ENCODE measurements around the gene USP17L21. TPM values are rescaled to one million over a fixed set of nuclear protein-coding genes. Genes with fewer than 3 reads are reported as not detected.
"Not testable (repeated sequence)": the region's sequence is repeated elsewhere in the genome, so short reads cannot be mapped to it uniquely, and the experiment has no call there.

USP17L21 gene
- total RNA-seq, 1 donor from 2014 or later, result not detected

- H3K27me3 ChIP-seq (ENCODE audit: control insufficient read depth in 3 of 3, insufficient read depth in 3 of 3, low read length in 3 of 3); H3K9ac ChIP-seq (ENCODE audit: low read depth in 1 of 3, low read length in 3 of 3); H3K4me1 ChIP-seq (ENCODE audit: control insufficient read depth in 3 of 3, insufficient read depth in 3 of 3, low read length in 3 of 3); H3K9me3 ChIP-seq (ENCODE audit: control insufficient read depth in 3 of 3, low read length in 3 of 3); H3K36me3 ChIP-seq (ENCODE audit: control insufficient read depth in 3 of 3, insufficient read depth in 3 of 3, low read length in 3 of 3); H3K27ac ChIP-seq (ENCODE audit: low read depth, low read length); H3K4me3 ChIP-seq (ENCODE audit: low read length in 3 of 3): not testable (repeated sequence)
Measured at GRCh38 chr4:9253078-9253477, 9.6 kb upstream of the USP17L21 start, which contains the start of gene USP17L19. TSS of gene USP17L19 (plus strand) at chr4:9253378. CDS start at chr4:9253378, 0 bp downstream.

DNA sequence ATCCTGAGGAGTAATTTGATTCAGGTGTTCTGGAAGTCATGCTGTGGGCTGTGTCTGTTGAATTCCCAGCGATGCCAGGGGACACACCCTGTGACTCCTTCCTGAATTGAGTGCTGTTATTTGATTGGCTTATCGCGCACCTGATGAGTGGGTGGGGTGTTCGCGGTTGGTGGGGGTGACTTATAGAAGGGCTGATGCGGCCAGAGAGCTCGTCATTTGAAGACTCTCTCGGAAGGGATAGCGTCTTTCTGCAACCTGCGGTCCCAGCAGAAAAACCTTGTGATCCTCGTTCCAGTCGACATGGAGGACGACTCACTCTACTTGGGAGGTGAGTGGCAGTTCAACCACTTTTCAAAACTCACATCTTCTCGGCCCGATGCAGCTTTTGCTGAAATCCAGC is 4.8 kb upstream of the USP17L21 start, which contains the start of gene USP17L20:
Gene USP17L20 (plus strand): TSS at position 301 of the 400 bp plus-strand sequence. CDS start 0 bp downstream, at position 301.
- H3K36me3 ChIP-seq (ENCODE audit: control insufficient read depth in 3 of 3, insufficient read depth in 3 of 3, low read length in 3 of 3); H3K4me3 ChIP-seq (ENCODE audit: low read length in 3 of 3); H3K27ac ChIP-seq (ENCODE audit: low read depth, low read length); H3K4me1 ChIP-seq (ENCODE audit: control insufficient read depth in 3 of 3, insufficient read depth in 3 of 3, low read length in 3 of 3); H3K9me3 ChIP-seq (ENCODE audit: control insufficient read depth in 3 of 3, low read length in 3 of 3); H3K27me3 ChIP-seq (ENCODE audit: control insufficient read depth in 3 of 3, insufficient read depth in 3 of 3, low read length in 3 of 3); H3K9ac ChIP-seq (ENCODE audit: low read depth in 1 of 3, low read length in 3 of 3): not testable (repeated sequence)

DNA sequence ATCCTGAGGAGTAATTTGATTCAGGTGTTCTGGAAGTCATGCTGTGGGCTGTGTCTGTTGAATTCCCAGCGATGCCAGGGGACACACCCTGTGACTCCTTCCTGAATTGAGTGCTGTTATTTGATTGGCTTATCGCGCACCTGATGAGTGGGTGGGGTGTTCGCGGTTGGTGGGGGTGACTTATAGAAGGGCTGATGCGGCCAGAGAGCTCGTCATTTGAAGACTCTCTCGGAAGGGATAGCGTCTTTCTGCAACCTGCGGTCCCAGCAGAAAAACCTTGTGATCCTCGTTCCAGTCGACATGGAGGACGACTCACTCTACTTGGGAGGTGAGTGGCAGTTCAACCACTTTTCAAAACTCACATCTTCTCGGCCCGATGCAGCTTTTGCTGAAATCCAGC is 4.6 kb downstream of the USP17L21 start, which contains the start of gene USP17L22:
Gene USP17L22 (plus strand): TSS at position 301 of the 400 bp plus-strand sequence. CDS start 0 bp downstream, at position 301.
- not testable (repeated sequence) for H3K4me1 ChIP-seq (ENCODE audit: control insufficient read depth in 3 of 3, insufficient read depth in 3 of 3, low read length in 3 of 3); H3K9ac ChIP-seq (ENCODE audit: low read depth in 1 of 3, low read length in 3 of 3); H3K36me3 ChIP-seq (ENCODE audit: control insufficient read depth in 3 of 3, insufficient read depth in 3 of 3, low read length in 3 of 3); H3K4me3 ChIP-seq (ENCODE audit: low read length in 3 of 3); H3K27ac ChIP-seq (ENCODE audit: low read depth, low read length); H3K9me3 ChIP-seq (ENCODE audit: control insufficient read depth in 3 of 3, low read length in 3 of 3); H3K27me3 ChIP-seq (ENCODE audit: control insufficient read depth in 3 of 3, insufficient read depth in 3 of 3, low read length in 3 of 3)

DNA sequence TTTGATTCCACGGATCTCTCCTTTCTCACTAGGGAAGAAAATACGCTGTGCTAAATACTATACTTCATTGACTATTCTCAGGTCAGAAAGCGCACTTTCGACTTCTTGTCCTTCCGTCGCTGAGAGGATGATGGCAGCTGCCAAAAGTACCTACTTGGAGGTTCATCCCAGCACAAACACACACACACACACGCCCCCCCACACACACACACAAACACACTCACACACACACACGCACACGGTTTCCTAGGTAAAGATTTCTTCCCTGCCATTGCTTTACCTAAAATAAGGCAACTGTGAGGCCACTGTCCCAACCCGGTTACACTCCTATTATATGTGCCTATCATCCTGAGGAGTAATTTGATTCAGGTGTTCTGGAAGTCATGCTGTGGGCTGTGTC is 9.0 kb downstream of the USP17L21 start:
- H3K27me3 ChIP-seq (ENCODE audit: control insufficient read depth in 3 of 3, insufficient read depth in 3 of 3, low read length in 3 of 3); H3K9ac ChIP-seq (ENCODE audit: low read depth in 1 of 3, low read length in 3 of 3); H3K4me3 ChIP-seq (ENCODE audit: low read length in 3 of 3); H3K36me3 ChIP-seq (ENCODE audit: control insufficient read depth in 3 of 3, insufficient read depth in 3 of 3, low read length in 3 of 3); H3K27ac ChIP-seq (ENCODE audit: low read depth, low read length); H3K4me1 ChIP-seq (ENCODE audit: control insufficient read depth in 3 of 3, insufficient read depth in 3 of 3, low read length in 3 of 3); H3K9me3 ChIP-seq (ENCODE audit: control insufficient read depth in 3 of 3, low read length in 3 of 3): not testable (repeated sequence)

Other genes with a start within 250 kb of the USP17L21 start
- not detected for gene FAM90A26, start 92.5 kb upstream of the USP17L21 start, total RNA-seq
- not detected for gene USP17L10, start 52.2 kb upstream of the USP17L21 start, total RNA-seq
- gene USP17L11, start 47.5 kb upstream of the USP17L21 start, total RNA-seq, result not detected
- gene USP17L12, start 42.7 kb upstream of the USP17L21 start, total RNA-seq, result not detected
- gene USP17L13, start 38.0 kb upstream of the USP17L21 start, total RNA-seq, result not detected
- gene USP17L15, start 28.5 kb upstream of the USP17L21 start, total RNA-seq, result not detected
- not detected for gene USP17L17, start 19.0 kb upstream of the USP17L21 start, total RNA-seq
- gene USP17L18, start 14.2 kb upstream of the USP17L21 start, total RNA-seq, result not detected
- gene USP17L19, start 9.5 kb upstream of the USP17L21 start, total RNA-seq, result not detected
- gene USP17L20, start 4.7 kb upstream of the USP17L21 start, total RNA-seq, result not detected
- not detected for gene USP17L22, start 4.7 kb downstream of the USP17L21 start, total RNA-seq
- gene USP17L24, start 62.3 kb downstream of the USP17L21 start, total RNA-seq, result not detected
- not detected for gene USP17L25, start 67.0 kb downstream of the USP17L21 start, total RNA-seq
- gene USP17L26, start 71.8 kb downstream of the USP17L21 start, total RNA-seq, result not detected
- gene USP17L5, start 76.5 kb downstream of the USP17L21 start, total RNA-seq, result not detected
- gene USP17L27, start 81.3 kb downstream of the USP17L21 start, total RNA-seq, result not detected
- gene USP17L28, start 86.0 kb downstream of the USP17L21 start, total RNA-seq, result not detected
- not detected for gene USP17L29, start 90.8 kb downstream of the USP17L21 start, total RNA-seq
- not detected for gene USP17L30, start 100.3 kb downstream of the USP17L21 start, total RNA-seq
- gene DEFB131A, start 181.5 kb downstream of the USP17L21 start, total RNA-seq, result not detected

Measured in skeletal muscle tissue (tissue), 4 donors.